ENCODE results near the gene CORIN. TPM values are rescaled to one million over a fixed set of nuclear protein-coding genes. Genes with fewer than 3 reads are reported as not detected.

Gene CORIN
- total RNA-seq, 2 experiments from 2014 or later: 0.29 to 0.34 TPM

GRCh38 chr4:47786958-47787370 is 50.9 kb downstream of the CORIN start:
- TF ChIP-seq, protein P1, sequence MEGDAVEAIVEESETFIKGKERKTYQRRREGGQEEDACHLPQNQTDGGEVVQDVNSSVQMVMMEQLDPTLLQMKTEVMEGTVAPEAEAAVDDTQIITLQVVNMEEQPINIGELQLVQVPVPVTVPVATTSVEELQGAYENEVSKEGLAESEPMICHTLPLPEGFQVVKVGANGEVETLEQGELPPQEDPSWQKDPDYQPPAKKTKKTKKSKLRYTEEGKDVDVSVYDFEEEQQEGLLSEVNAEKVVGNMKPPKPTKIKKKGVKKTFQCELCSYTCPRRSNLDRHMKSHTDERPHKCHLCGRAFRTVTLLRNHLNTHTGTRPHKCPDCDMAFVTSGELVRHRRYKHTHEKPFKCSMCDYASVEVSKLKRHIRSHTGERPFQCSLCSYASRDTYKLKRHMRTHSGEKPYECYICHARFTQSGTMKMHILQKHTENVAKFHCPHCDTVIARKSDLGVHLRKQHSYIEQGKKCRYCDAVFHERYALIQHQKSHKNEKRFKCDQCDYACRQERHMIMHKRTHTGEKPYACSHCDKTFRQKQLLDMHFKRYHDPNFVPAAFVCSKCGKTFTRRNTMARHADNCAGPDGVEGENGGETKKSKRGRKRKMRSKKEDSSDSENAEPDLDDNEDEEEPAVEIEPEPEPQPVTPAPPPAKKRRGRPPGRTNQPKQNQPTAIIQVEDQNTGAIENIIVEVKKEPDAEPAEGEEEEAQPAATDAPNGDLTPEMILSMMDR (IDR thresholded peaks at IDR 0.05): no peak
- Mint-ChIP-seq H3K27ac (no peak overlapping the region), H3K27me3 (peaks cover 1% of the 10 kb centered on the region), H3K4me1 (ENCODE audit: low read depth) (no peaks in the 10 kb centered on the region), H3K36me3 (ENCODE audit: low read depth) (no peaks in the 10 kb centered on the region), H3K4me3 (no peak overlapping the region), H3K9me3 (no peaks in the 10 kb centered on the region)
- intact Hi-C loops (cut with micrococcal nuclease): no loop called here
- ChIA-PET POLR2A (no interaction called here), CTCF (no interaction called here)
- ATAC-seq (no peak), DNase-seq (no peak)

DNA sequence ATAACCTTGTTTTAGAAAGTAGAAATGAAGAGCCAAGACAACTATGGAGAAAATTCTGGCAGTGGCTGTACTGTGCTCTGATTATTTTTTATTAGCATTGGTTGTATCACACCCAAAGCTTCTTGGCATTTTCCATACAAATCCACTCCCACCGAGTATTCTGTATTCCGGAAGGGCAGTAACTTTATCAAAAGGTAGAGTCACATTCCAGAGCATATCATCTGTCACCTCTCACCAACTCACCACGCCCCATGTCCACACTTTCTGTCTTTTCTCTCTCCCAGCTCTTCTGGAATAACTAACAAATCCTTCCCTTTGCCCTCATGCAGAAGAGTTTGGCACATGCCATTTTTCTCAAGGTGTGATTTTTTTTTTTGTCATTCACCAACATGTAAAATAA is 52.7 kb downstream of the CORIN start:
- Mint-ChIP-seq H3K27ac (no peak overlapping the region), H3K4me3 (no peak overlapping the region), H3K4me1 (ENCODE audit: low read depth) (no peaks in the 10 kb centered on the region), H3K27me3 (peaks cover 1% of the 10 kb centered on the region), H3K9me3 (no peaks in the 10 kb centered on the region), H3K36me3 (ENCODE audit: low read depth) (no peaks in the 10 kb centered on the region)
- ChIA-PET POLR2A (no interaction called here), CTCF (no interaction called here)
- TF ChIP-seq, protein P1 (IDR thresholded peaks at IDR 0.05): no peak
- no peak for ATAC-seq
- intact Hi-C loops (cut with micrococcal nuclease): no loop called here
- DNase-seq: no peak

GRCh38 chr4:47784222-47784621 is 53.6 kb downstream of the CORIN start:
- H3K4me3 Mint-ChIP-seq: no peak overlapping the region
- CTCF ChIA-PET: no interaction called here
- no peak for ATAC-seq
- H3K9me3 Mint-ChIP-seq: no peaks in the 10 kb centered on the region
- intact Hi-C loops (cut with micrococcal nuclease): no loop called here
- TF ChIP-seq, protein P1 (IDR thresholded peaks at IDR 0.05): no peak
- no peak overlapping the region for H3K27ac Mint-ChIP-seq
- POLR2A ChIA-PET: no interaction called here
- H3K36me3 Mint-ChIP-seq (ENCODE audit: low read depth): no peaks in the 10 kb centered on the region
- H3K4me1 Mint-ChIP-seq (ENCODE audit: low read depth): no peaks in the 10 kb centered on the region
- H3K27me3 Mint-ChIP-seq: peaks cover 3% of the 10 kb centered on the region
- DNase-seq: no peak

DNA sequence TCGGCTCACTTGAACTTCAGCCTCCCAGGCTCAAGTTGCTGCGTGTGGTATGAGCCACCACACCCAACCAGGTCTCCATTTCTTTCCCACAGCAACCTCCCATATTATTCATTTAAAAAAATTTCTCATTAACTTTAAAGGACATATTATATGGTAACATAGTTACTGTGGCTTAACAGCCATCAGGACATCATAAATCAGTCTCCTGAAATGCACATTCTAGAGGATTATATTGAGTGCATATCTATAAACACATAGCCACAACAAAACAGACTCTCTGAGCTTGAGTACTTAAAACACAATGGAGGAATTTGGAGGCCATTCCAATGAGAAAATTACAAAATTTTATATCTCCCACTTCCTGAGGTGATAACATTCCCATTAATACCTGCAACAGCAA is 61.5 kb downstream of the CORIN start:
- H3K27me3 Mint-ChIP-seq: peaks cover 11% of the 10 kb centered on the region
- no peaks in the 10 kb centered on the region for H3K9me3 Mint-ChIP-seq
- ChIA-PET POLR2A (no interaction called here), CTCF (no interaction called here)
- ATAC-seq: no peak
- H3K36me3 Mint-ChIP-seq (ENCODE audit: low read depth): no peaks in the 10 kb centered on the region
- intact Hi-C loops (cut with micrococcal nuclease): no loop called here
- H3K4me1 Mint-ChIP-seq (ENCODE audit: low read depth): no peaks in the 10 kb centered on the region
- TF ChIP-seq, protein P1 (IDR thresholded peaks at IDR 0.05): no peak
- no peak overlapping the region for H3K4me3 Mint-ChIP-seq
- no peak for DNase-seq
- H3K27ac Mint-ChIP-seq: no peak overlapping the region

GRCh38 chr4:47774079-47774478 is 63.8 kb downstream of the CORIN start:
- no peaks in the 10 kb centered on the region for H3K36me3 Mint-ChIP-seq (ENCODE audit: low read depth)
- TF ChIP-seq, protein P1 (IDR thresholded peaks at IDR 0.05): no peak
- H3K9me3 Mint-ChIP-seq: no peaks in the 10 kb centered on the region
- intact Hi-C loops (cut with micrococcal nuclease): no loop called here
- H3K4me3 Mint-ChIP-seq: no peak overlapping the region
- ATAC-seq (no peak), DNase-seq (no peak)
- H3K27me3 Mint-ChIP-seq: peaks cover 8% of the 10 kb centered on the region
- POLR2A ChIA-PET: no interaction called here
- H3K27ac Mint-ChIP-seq: no peak overlapping the region
- CTCF ChIA-PET: no interaction called here
- no peaks in the 10 kb centered on the region for H3K4me1 Mint-ChIP-seq (ENCODE audit: low read depth)

Measured in activated CD8-positive, alpha-beta T cell treated with anti-CD3 and anti-CD28 coated beads for 36 hours (primary cell).